WTC11 (cell line): ENCODE measurements around the gene MAMLD1. TPM values are rescaled to one million over a fixed set of nuclear protein-coding genes. Genes with fewer than 3 reads are reported as not detected.

Experiments used
- ATAC-seq: fragments of 200-7000 bp; cut with Tn5 transposase; 2 replicates; pipeline ENCODE4 v1.10.0; 2021; ENCODE audit warnings: mild to moderate bottlenecking, moderate library complexity
- CTCF ChIA-PET: fragments of 300-600 bp; sonication (Branson Sonifier 250); formaldehyde crosslinking; loops from one replicate; lab custom pipeline; 2021; ENCODE audit warnings: antibody characterized with exemption; lab: Charles Lee
- POLR2A ChIA-PET: fragments of 350-600 bp; sonication (Branson Sonifier 250); formaldehyde crosslinking; loops from one replicate; lab custom pipeline; 2021; ENCODE audit warnings: antibody characterized with exemption; lab: Charles Lee
- DNase-seq: peaks from one replicate; pipeline ENCODE4 v3.0.0; 2021; ENCODE audit warnings: low spot score
- H3K27ac Mint-ChIP-seq: 2 replicates; pipeline ENCODE4 v1.8.0; 2021; ENCODE audit warnings: mixed read lengths
- H3K27me3 Mint-ChIP-seq: 2 replicates; pipeline ENCODE4 v1.8.0; 2021; ENCODE audit warnings: low read depth, mild to moderate bottlenecking, moderate library complexity, mixed read lengths
- H3K36me3 Mint-ChIP-seq: 2 replicates; pipeline ENCODE4 v1.8.0; 2021; ENCODE audit warnings: mixed read lengths
- H3K4me1 Mint-ChIP-seq: 2 replicates; pipeline ENCODE4 v1.8.0; 2022; ENCODE audit warnings: mixed read lengths
- H3K4me3 Mint-ChIP-seq: 2 replicates; pipeline ENCODE4 v1.8.0; 2021; ENCODE audit warnings: mild to moderate bottlenecking, moderate library complexity, mixed read lengths
- H3K9me3 Mint-ChIP-seq: 2 replicates; pipeline ENCODE4 v1.8.0; 2021; ENCODE audit warnings: mixed read lengths
- ARID4B ChIP-seq: sonication (generic); formaldehyde crosslinking; IDR thresholded peaks from 2 replicates; pipeline ENCODE4 v1.8.0; 2023; ENCODE audit warnings: missing genetic modification reagents, mild to moderate bottlenecking, borderline replicate concordance
- ATF2 ChIP-seq: sonication (generic); formaldehyde crosslinking; IDR thresholded peaks from 2 replicates; pipeline ENCODE4 v1.8.1; 2022; ENCODE audit warnings: low read depth, missing genetic modification reagents, borderline replicate concordance
- CREB1 ChIP-seq: sonication (generic); formaldehyde crosslinking; IDR thresholded peaks from 2 replicates; pipeline ENCODE4 v1.8.0; 2023; ENCODE audit warnings: mild to moderate bottlenecking, missing genetic modification reagents
- FOXJ3 ChIP-seq: sonication (generic); formaldehyde crosslinking; IDR thresholded peaks from 2 replicates; pipeline ENCODE4 v1.9.0; 2021; ENCODE audit warnings: missing genetic modification reagents, mild to moderate bottlenecking, borderline replicate concordance
- GABPB1 ChIP-seq: sonication (generic); formaldehyde crosslinking; IDR thresholded peaks from 2 replicates; pipeline ENCODE4 v1.8.1; 2023; ENCODE audit warnings: mild to moderate bottlenecking, missing genetic modification reagents
- HMGXB4 ChIP-seq: sonication (generic); formaldehyde crosslinking; IDR thresholded peaks from 2 replicates; pipeline ENCODE4 v1.8.1; 2023; ENCODE audit warnings: mild to moderate bottlenecking, moderate library complexity, missing genetic modification reagents
- JAZF1 ChIP-seq: fragments of 250-450 bp; sonication (Bioruptor Pico); IDR thresholded peaks from 2 replicates; pipeline ENCODE4 v1.9.0; 2021; ENCODE audit warnings: moderate library complexity, mild to moderate bottlenecking, inconsistent platforms
- JUN ChIP-seq: sonication (generic); formaldehyde crosslinking; IDR thresholded peaks from 2 replicates; pipeline ENCODE4 v1.8.0; 2023; ENCODE audit warnings: mild to moderate bottlenecking, missing genetic modification reagents
- MXD4 ChIP-seq: fragments of 250-450 bp; sonication (Bioruptor Pico); IDR thresholded peaks from 2 replicates; pipeline ENCODE4 v1.8.0; 2021; ENCODE audit warnings: mild to moderate bottlenecking, moderate library complexity, borderline replicate concordance
- MYBL2 ChIP-seq: sonication (generic); formaldehyde crosslinking; IDR thresholded peaks from 2 replicates; pipeline ENCODE4 v1.8.1; 2023; ENCODE audit warnings: mild to moderate bottlenecking, moderate library complexity, missing genetic modification reagents
- NR3C1 ChIP-seq: sonication (generic); formaldehyde crosslinking; conservative IDR thresholded peaks from 2 replicates; pipeline ENCODE4 v1.8.1; 2023; ENCODE audit warnings: low read depth, mild to moderate bottlenecking, missing genetic modification reagents
- RELA ChIP-seq: sonication (generic); formaldehyde crosslinking; IDR thresholded peaks from 2 replicates; pipeline ENCODE4 v1.8.1; 2022; ENCODE audit warnings: missing genetic modification reagents, mild to moderate bottlenecking, borderline replicate concordance
- SMAD3 ChIP-seq: sonication (generic); formaldehyde crosslinking; IDR thresholded peaks from 2 replicates; pipeline ENCODE4 v1.8.0; 2022; ENCODE audit warnings: missing genetic modification reagents, mild to moderate bottlenecking, borderline replicate concordance
- USF2 ChIP-seq: sonication (generic); formaldehyde crosslinking; IDR thresholded peaks from 2 replicates; pipeline ENCODE4 v1.8.1; 2023; ENCODE audit warnings: mild to moderate bottlenecking, missing genetic modification reagents, moderate library complexity
- ZMAT4 ChIP-seq: fragments of 250-450 bp; sonication (Bioruptor Pico); IDR thresholded peaks from 2 replicates; pipeline ENCODE4 v1.9.0; 2021; ENCODE audit warnings: mild to moderate bottlenecking
- ZNF263 ChIP-seq: sonication (generic); formaldehyde crosslinking; IDR thresholded peaks from 2 replicates; pipeline ENCODE4 v1.8.1; 2022; ENCODE audit warnings: low read depth, mild to moderate bottlenecking, moderate library complexity, missing genetic modification reagents
- ZNF317 ChIP-seq: sonication (generic); formaldehyde crosslinking; IDR thresholded peaks from 2 replicates; pipeline ENCODE4 v1.8.1; 2023; ENCODE audit warnings: low read depth, mild to moderate bottlenecking, moderate library complexity, missing genetic modification reagents, borderline replicate concordance
- total RNA-seq: library from RNA; stranded (reverse); gene quantifications from 3 replicates; pipeline ENCODE4 v1.2.3, GENCODE V29; 2021
- TF ChIP-seq, protein P1 (sequence below): sonication (generic); formaldehyde crosslinking; IDR thresholded peaks from 2 replicates; pipeline ENCODE4 v1.8.1; 2022; ENCODE audit warnings: low read depth, mild to moderate bottlenecking, moderate library complexity, missing genetic modification reagents, borderline replicate concordance
- TF ChIP-seq, protein P2 (sequence below): sonication (generic); formaldehyde crosslinking; IDR thresholded peaks from 2 replicates; pipeline ENCODE4 v1.8.0; 2022; ENCODE audit warnings: mild to moderate bottlenecking, missing genetic modification reagents

MAMLD1 gene
- total RNA-seq, 1 experiment from 2014 or later, result 0.35 TPM

GRCh38 chrX:150329868-150330267, 33.2 kb upstream of the MAMLD1 start:
- ATAC-seq, result no peak
- Mint-ChIP-seq H3K27me3 (0 out of 2 replicates have a peak, but pooled peaks cover 2% of the 10 kb centered on the region), H3K4me3 (no peak overlapping the region), H3K9me3 (no peaks in the 10 kb centered on the region), H3K36me3 (no peaks in the 10 kb centered on the region), H3K4me1 (peaks cover 17% of the 10 kb centered on the region), H3K27ac (no peak overlapping the region)
- TF ChIP-seq RELA (CRISPR knock-in tag) (no peak), CREB1 (CRISPR knock-in tag) (no peak), JUN (no peak), ZMAT4 (CRISPR knock-in tag) (no peak), FOXJ3 (CRISPR knock-in tag) (no peak), HMGXB4 (CRISPR knock-in tag) (no peak), ZNF263 (CRISPR knock-in tag) (no peak), USF2 (CRISPR knock-in tag) (no peak), ARID4B (CRISPR knock-in tag) (no peak), SMAD3 (CRISPR knock-in tag) (no peak), JAZF1 (CRISPR knock-in tag) (no peak), MYBL2 (CRISPR knock-in tag) (no peak), ZNF317 (CRISPR knock-in tag) (no peak), MXD4 (CRISPR knock-in tag) (no peak), GABPB1 (CRISPR knock-in tag) (no peak), ATF2 (CRISPR knock-in tag) (no peak), NR3C1 (CRISPR knock-in tag) (no peak)
- TF ChIP-seq, protein P1, sequence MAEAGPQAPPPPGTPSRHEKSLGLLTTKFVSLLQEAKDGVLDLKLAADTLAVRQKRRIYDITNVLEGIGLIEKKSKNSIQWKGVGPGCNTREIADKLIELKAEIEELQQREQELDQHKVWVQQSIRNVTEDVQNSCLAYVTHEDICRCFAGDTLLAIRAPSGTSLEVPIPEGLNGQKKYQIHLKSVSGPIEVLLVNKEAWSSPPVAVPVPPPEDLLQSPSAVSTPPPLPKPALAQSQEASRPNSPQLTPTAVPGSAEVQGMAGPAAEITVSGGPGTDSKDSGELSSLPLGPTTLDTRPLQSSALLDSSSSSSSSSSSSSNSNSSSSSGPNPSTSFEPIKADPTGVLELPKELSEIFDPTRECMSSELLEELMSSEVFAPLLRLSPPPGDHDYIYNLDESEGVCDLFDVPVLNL (CRISPR knock-in tag), result no peak
- TF ChIP-seq, protein P2, sequence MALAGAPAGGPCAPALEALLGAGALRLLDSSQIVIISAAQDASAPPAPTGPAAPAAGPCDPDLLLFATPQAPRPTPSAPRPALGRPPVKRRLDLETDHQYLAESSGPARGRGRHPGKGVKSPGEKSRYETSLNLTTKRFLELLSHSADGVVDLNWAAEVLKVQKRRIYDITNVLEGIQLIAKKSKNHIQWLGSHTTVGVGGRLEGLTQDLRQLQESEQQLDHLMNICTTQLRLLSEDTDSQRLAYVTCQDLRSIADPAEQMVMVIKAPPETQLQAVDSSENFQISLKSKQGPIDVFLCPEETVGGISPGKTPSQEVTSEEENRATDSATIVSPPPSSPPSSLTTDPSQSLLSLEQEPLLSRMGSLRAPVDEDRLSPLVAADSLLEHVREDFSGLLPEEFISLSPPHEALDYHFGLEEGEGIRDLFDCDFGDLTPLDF (CRISPR knock-in tag), result no peak
- no peak for DNase-seq
- CTCF ChIA-PET, result interaction anchor here (1.4 kb wide), 1 partner anchor 31 kb away, joined by 3 read pairs; no protein-coding TSS in a partner anchor
- POLR2A ChIA-PET, result no interaction called here
